GM12878 (cell line): Measurements from ENCODE around the gene PRKAG2. TPM values are rescaled to one million over a fixed set of nuclear protein-coding genes. Genes with fewer than 3 reads are reported as not detected.

Experiments used
- ATAC-seq: fragments of 200-7000 bp; cut with Tn5 transposase; 3 replicates; pipeline ENCODE4 v1.9.1; 2020; ENCODE audit warnings: mild to moderate bottlenecking, moderate library complexity
- BruUV-seq: library from RNA; stranded (reverse); fragments of 400-500 nt; replicated peaks from 2 replicates; lab custom pipeline; 2021; lab: Mats Ljungman, UMichigan
- CTCF ChIA-PET: fragments of 300-600 bp; sonication (Branson Sonifier 250); formaldehyde crosslinking; extraction: SDS; loops from one replicate; lab custom pipeline; 2021; ENCODE audit warnings: inconsistent platforms; lab: Yijun Ruan, JAX
- POLR2A ChIA-PET: fragments of 350-600 bp; formaldehyde crosslinking; extraction: SDS; loops from one replicate; lab custom pipeline; 2021; ENCODE audit warnings: inconsistent platforms; lab: Charles Lee
- RAD21 ChIA-PET: fragments of 300-600 bp; sonication (Branson Sonifier 250); formaldehyde crosslinking; loops from one replicate; lab custom pipeline; 2023; ENCODE audit warnings: antibody characterized with exemption; ENCODE audit not compliant: unreplicated experiment; lab: Charles Lee
- SMC1A ChIA-PET: fragments of 300-600 bp; sonication (Branson Sonifier 250); formaldehyde crosslinking; loops from one replicate; lab custom pipeline; 2023; ENCODE audit not compliant: unreplicated experiment, uncharacterized antibody; lab: Charles Lee
- DNase-seq: peaks from one replicate; pipeline ENCODE4 v3.0.0-alpha.2; 2011; ENCODE audit warnings: low read depth, low spot score
- FAIRE-seq: peaks from 3 replicates; lab custom pipeline; 2011; peaks lifted over from hg19 to GRCh38; lab: Jason Lieb, UNC
- H2AFZ ChIP-seq: 2 replicates; pipeline ENCODE4 v1.6.0; 2011; ENCODE audit warnings: low read depth, low read length, control low read depth; ENCODE audit not compliant: control insufficient read depth
- H3K27ac ChIP-seq: 2 replicates; pipeline ENCODE4 v1.5.1; 2011; ENCODE audit warnings: control low read depth; ENCODE audit not compliant: control insufficient read depth, insufficient read depth
- H3K27me3 ChIP-seq, 2 experiments: replicated peaks in 1 of 2; 2 replicates each; pipeline versions ENCODE4 v1.6.0 to v1.6.1; 2011; ENCODE audit warnings: low read length in 1 of 2; ENCODE audit not compliant: control insufficient read depth in 2 of 2, insufficient read depth in 2 of 2
- H3K36me3 ChIP-seq, 2 experiments: 2 replicates each; pipeline ENCODE4 v1.5.1; 2011; ENCODE audit warnings: low read length in 1 of 2; ENCODE audit not compliant: control insufficient read depth in 2 of 2, insufficient read depth in 2 of 2
- H3K4me1 ChIP-seq: 2 replicates; pipeline ENCODE4 v1.6.1; 2011; ENCODE audit warnings: mild to moderate bottlenecking, low read length, moderate library complexity, mixed read lengths; ENCODE audit not compliant: control insufficient read depth, insufficient read depth
- H3K4me2 ChIP-seq: 2 replicates; pipeline ENCODE4 v1.6.0; 2011; ENCODE audit warnings: control low read depth; ENCODE audit not compliant: control insufficient read depth, insufficient read depth
- H3K4me3 ChIP-seq: fragments of 200-600 bp; sonication (generic); 2 replicates; pipeline ENCODE4 v1.5.1; 2016
- H3K79me2 ChIP-seq: 2 replicates; pipeline ENCODE4 v1.6.0; 2011; ENCODE audit warnings: low read length; ENCODE audit not compliant: control insufficient read depth, insufficient read depth
- H3K9ac ChIP-seq: 2 replicates; pipeline ENCODE4 v1.8.0; 2011; ENCODE audit warnings: low read length, control low read depth, mixed read lengths; ENCODE audit not compliant: control insufficient read depth, insufficient read depth
- H3K9me3 ChIP-seq: replicated peaks from 3 replicates; pipeline ENCODE4 v1.5.1; 2011; ENCODE audit warnings: mild to moderate bottlenecking, low read length; ENCODE audit not compliant: control insufficient read depth, insufficient read depth
- H4K20me1 ChIP-seq: 2 replicates; pipeline ENCODE4 v1.6.0; 2011; ENCODE audit not compliant: control insufficient read depth, insufficient read depth
- BACH1 ChIP-seq: fragments of 450-650 bp; IDR thresholded peaks from 2 replicates; pipeline ENCODE4 v1.6.1; 2017; ENCODE audit warnings: mild to moderate bottlenecking, borderline replicate concordance
- BCL11A ChIP-seq: IDR thresholded peaks from 2 replicates; pipeline ENCODE4 v1.6.1; 2011; ENCODE audit warnings: low read depth, low read length
- BHLHE40 ChIP-seq, 2 experiments: fragments of 450-650 bp in 1 of 2; IDR thresholded peaks; 2 replicates each; pipeline ENCODE4 v1.6.1; 2011 to 2017; ENCODE audit warnings: low read depth in 2 of 2, borderline replicate concordance in 1 of 2, improper control_type of control experiment in 1 of 2, low read length in 1 of 2, mild to moderate bottlenecking in 1 of 2
- CEBPZ ChIP-seq: fragments of 150-350 bp; IDR thresholded peaks from 2 replicates; pipeline ENCODE4 v1.6.1; 2016; ENCODE audit warnings: low read depth, low read length
- EGR1 ChIP-seq, 2 experiments: IDR thresholded peaks; 1 replicate in 1 of 2; 2 replicates in 1 of 2; pipeline ENCODE4 v1.6.1; 2011 to 2012; ENCODE audit warnings: low read depth in 2 of 2, low read length in 2 of 2, borderline replicate concordance in 1 of 2, mild to moderate bottlenecking in 1 of 2, moderate library complexity in 1 of 2
- GABPA ChIP-seq: IDR thresholded peaks from 2 replicates; pipeline ENCODE4 v1.6.1; 2014; ENCODE audit warnings: antibody characterized with exemption, low read depth, mild to moderate bottlenecking, inconsistent platforms
- HDAC2 ChIP-seq: fragments of 200-600 bp; sonication (generic); IDR thresholded peaks from 2 replicates; pipeline ENCODE4 v1.6.1; 2017
- IKZF2 ChIP-seq, 2 experiments: fragments of 450-650 bp; IDR thresholded peaks; 2 replicates each; pipeline ENCODE4 v1.6.1; 2017; ENCODE audit warnings: mild to moderate bottlenecking in 2 of 2, moderate library complexity in 2 of 2
- JUND ChIP-seq: IDR thresholded peaks from 2 replicates; pipeline ENCODE4 v1.6.1; 2012; ENCODE audit warnings: low read depth, mild to moderate bottlenecking, low read length, improper control_type of control experiment, moderate library complexity
- MAX ChIP-seq: IDR thresholded peaks from 2 replicates; pipeline ENCODE4 v1.6.1; 2012; ENCODE audit warnings: low read depth, low read length, improper control_type of control experiment
- NR2C2 ChIP-seq: IDR thresholded peaks from 2 replicates; pipeline ENCODE4 v1.6.1; 2011; ENCODE audit warnings: borderline replicate concordance, low read depth; ENCODE audit not compliant: control insufficient read depth, insufficient read length
- PAX5 ChIP-seq: IDR thresholded peaks from 2 replicates; pipeline ENCODE4 v1.6.1; 2011; ENCODE audit warnings: low read depth, low read length, borderline replicate concordance
- RFX5 ChIP-seq: IDR thresholded peaks from 2 replicates; pipeline ENCODE4 v1.6.1; 2011; ENCODE audit warnings: low read depth, low read length, improper control_type of control experiment
- SKIL ChIP-seq: fragments of 450-650 bp; IDR thresholded peaks from 2 replicates; pipeline ENCODE4 v1.6.1; 2017; ENCODE audit warnings: mild to moderate bottlenecking, low read depth, inconsistent platforms; ENCODE audit not compliant: poor library complexity, severe bottlenecking
- SMARCA5 ChIP-seq: fragments of 450-650 bp; IDR thresholded peaks from 2 replicates; pipeline ENCODE4 v1.6.1; 2017; ENCODE audit warnings: mild to moderate bottlenecking
- SPI1 ChIP-seq: IDR thresholded peaks from 2 replicates; pipeline ENCODE4 v1.6.1; 2011; ENCODE audit warnings: low read depth, mild to moderate bottlenecking, low read length, moderate library complexity, borderline replicate concordance; ENCODE audit not compliant: insufficient read depth
- TCF7 ChIP-seq: IDR thresholded peaks from 2 replicates; pipeline ENCODE4 v1.6.1; 2014; ENCODE audit warnings: antibody characterized with exemption, borderline replicate concordance
- ZNF217 ChIP-seq: fragments of 450-650 bp; IDR thresholded peaks from 2 replicates; pipeline ENCODE4 v1.6.1; 2017; ENCODE audit warnings: antibody characterized with exemption, mild to moderate bottlenecking
- WGBS: methylation state at CpG from one replicate; pipeline ENCODE4 v1.1.6; 2016; ENCODE audit warnings: low lambda C conversion rate; ENCODE audit not compliant: insufficient replicate concordance, insufficient coverage; ENCODE audit errors: missing lambda C conversion rate; 5-methylcytosine and 5-hydroxymethylcytosine counted together
- in situ Hi-C: fragments of 300-500 bp; cut with MboI; formaldehyde crosslinking; loops from 9 replicates; pipeline ENCODE4 v1.14.3; 2018; ENCODE audit warnings: mixed read lengths
- intact Hi-C: fragments of 100-400 bp; cut with micrococcal nuclease; formaldehyde crosslinking; loops from one replicate; pipeline ENCODE4 v1.14.2; 2022; ENCODE audit not compliant: unreplicated experiment
- polyA plus RNA-seq, 11 experiments: library from polyadenylated mRNA; depleted of rRNA in 4 of 11; unstranded in 6 of 11; stranded (reverse) in 5 of 11; fragments of >200 nt; fragmentation: Nextera tagmentation in 4 of 11; fragmentation: Illumina TruSeq in 1 of 11; extraction: Ambion mirVana in 4 of 11; extraction: Trizol in 1 of 11; gene quantifications; 1 replicate in 1 of 11; 2 replicates in 10 of 11; pipeline versions ENCODE4 v1.2.1 to v1.2.3, GENCODE V29; 2011 to 2016; ENCODE audit warnings: inconsistent platforms in 2 of 11, missing spikeins in 2 of 11, low read depth in 1 of 11
- total RNA-seq, 4 experiments: library from RNA; depleted of rRNA in 3 of 4; stranded (reverse); fragments of >200 nt in 3 of 4; fragmentation: Illumina TruSeq in 1 of 4; extraction: Trizol in 1 of 4; gene quantifications; 2 replicates each; pipeline versions ENCODE4 v1.2.1 to v1.2.3, GENCODE V29; 2013 to 2021

PRKAG2 gene
- total and polyA plus RNA-seq, 10 of the 15 experiments (the other 5 are each of a cell fraction or from before 2014, with no cell fraction given) = 3.4 to 8.9 (median 6.8) TPM

GRCh38 chr7:151688236-151688780 lies 188.6 kb downstream of the PRKAG2 start (continued):
- TF ChIP-seq BACH1 = no peak
- no peak for TF ChIP-seq NR2C2
- TF ChIP-seq RFX5 = no peak
- TF ChIP-seq, all 136 proteins: peak for 0

- ATAC-seq (no peak), DNase-seq (no peak), FAIRE-seq (no peak)
- intact Hi-C loops (no loop called here), in situ Hi-C loops (no loop called here)
- BruUV-seq = no TSS peak
- WGBS = 63% methylated on average over 15 of the region's 16 CpGs
- Histone ChIP-seq H3K9me3 (no peaks in the 10 kb centered on the region), H3K9ac (no peak overlapping the region), H3K4me1 (no peaks in the 10 kb centered on the region), H3K79me2 (no peaks in the 10 kb centered on the region), H3K4me2 (no peak overlapping the region), H3K27me3 (no peaks in the 10 kb centered on the region; a peak in 1 of 4 replicates), H3K36me3 (no peaks in the 10 kb centered on the region), H3K4me3 (no peak overlapping the region), H3K27ac (no peak overlapping the region), H4K20me1 (no peaks in the 10 kb centered on the region), H2AFZ (no peak overlapping the region)
- CTCF ChIA-PET = no interaction called here
- RAD21 ChIA-PET = no interaction called here
- POLR2A ChIA-PET = no interaction called here
- SMC1A ChIA-PET = no interaction called here
- no peak for TF ChIP-seq TCF7
- TF ChIP-seq SMARCA5 = no peak
- TF ChIP-seq CEBPZ = no peak
- TF ChIP-seq SPI1 = no peak
- no peak for TF ChIP-seq GABPA
- no peak for TF ChIP-seq MAX
- no peak for TF ChIP-seq JUND
- TF ChIP-seq IKZF2 (IDR thresholded peaks at IDR 0.05) = no peak
- TF ChIP-seq BHLHE40 (IDR thresholded peaks at IDR 0.05; ENCODE audit: borderline replicate concordance in 1 of 2, low read depth in 2 of 2, low read length in 1 of 2) = no peak
- no peak for TF ChIP-seq ZNF217
- TF ChIP-seq PAX5 = no peak
- TF ChIP-seq BCL11A = no peak
- TF ChIP-seq SKIL = no peak
- no peak for TF ChIP-seq HDAC2
- TF ChIP-seq EGR1 (IDR thresholded peaks at IDR 0.05; ENCODE audit: borderline replicate concordance in 1 of 2, low read depth in 2 of 2, low read length in 2 of 2) = no peak
Measured at GRCh38 chr7:151687523-151688235, 189.2 kb downstream of the PRKAG2 start.
